Ovary (tissue), 9 donors: ENCODE data around the gene EEFSEC. TPM values are rescaled to one million over a fixed set of nuclear protein-coding genes. Genes with fewer than 3 reads are reported as not detected.

ENCODE experiments used
- DNase-seq, 5 donors: peaks; one replicate each; pipeline ENCODE4 v3.0.0-alpha.2; 2019 to 2020
- H3K27ac ChIP-seq, 2 donors: fragments of 200-600 bp; one replicate each; pipeline versions ENCODE4 v1.5.1 to v1.8.0; 2019 to 2022
- H3K27me3 ChIP-seq: fragments of 200-600 bp; one replicate; pipeline ENCODE4 v1.8.0; 2022
- H3K36me3 ChIP-seq: fragments of 200-600 bp; sonication (generic); one replicate; pipeline ENCODE4 v1.5.1; 2019
- H3K4me1 ChIP-seq: one replicate; pipeline ENCODE4 v1.8.1; 2013; ENCODE audit warnings: mild to moderate bottlenecking, moderate library complexity; ENCODE audit not compliant: insufficient read depth
- H3K4me3 ChIP-seq: fragments of 200-600 bp; sonication (generic); one replicate; pipeline ENCODE4 v1.5.1; 2017
- H3K9me3 ChIP-seq, 2 donors: fragments of 200-600 bp in 1 of 2; sonication (generic) in 1 of 2; one replicate each; pipeline versions ENCODE4 v1.5.1 to v1.8.1; 2013 to 2019; ENCODE audit warnings: mild to moderate bottlenecking in 1 of 2, moderate library complexity in 1 of 2
- CTCF ChIP-seq, 3 donors: fragments of 450-650 bp in 2 of 3; fragments of 200-600 bp in 1 of 3; IDR thresholded peaks; one replicate each; pipeline versions ENCODE4 v1.5.1 to v1.8.0; 2016 to 2022; ENCODE audit warnings: antibody characterized with exemption in 3 of 3, mild to moderate bottlenecking in 1 of 3
- EP300 ChIP-seq: sonication (generic); formaldehyde crosslinking; IDR thresholded peaks from one replicate; pipeline ENCODE4 v1.6.1; 2017; ENCODE audit warnings: antibody characterized with exemption
- POLR2A ChIP-seq: fragments of 450-650 bp; IDR thresholded peaks from one replicate; pipeline ENCODE4 v1.6.1; 2017; ENCODE audit warnings: antibody characterized with exemption, mild to moderate bottlenecking, moderate library complexity
- WGBS, 3 donors: extraction: QIAGEN DNeasy Blood & Tissue Kit in 1 of 3; methylation state at CpG; one replicate each; pipeline versions ENCODE4 v1.1.5 to v1.1.7; 2013 to 2017; 5-methylcytosine and 5-hydroxymethylcytosine counted together
- intact Hi-C, 4 donors: fragments of 100-400 bp; cut with DNase I; formaldehyde crosslinking; loops; one replicate each; pipeline versions ENCODE4 v1.11.0 to v1.15.1; 2022 to 2023
- polyA plus RNA-seq, 2 donors: library from polyadenylated mRNA; stranded (reverse); fragments of 200-250 nt in 1 of 2; fragments of 350-450 nt in 1 of 2; fragmentation: Illumina TruSeq in 1 of 2; extraction: RNeasy Lipid Tissue Mini Kit (QIAGEN cat#74804) in 1 of 2; gene quantifications; one replicate each; pipeline ENCODE4 v1.2.3, GENCODE V29; 2013 to 2014
- total RNA-seq, 7 donors: library from RNA; depleted of rRNA in 2 of 7; stranded (reverse); fragments of >200 nt in 2 of 7; fragmentation: NEBNext Ultra II Directional in 3 of 7; extraction: Animal tissue kit (Norgen Biotek cat#: 25700) in 3 of 7; gene quantifications; one replicate each; pipeline versions ENCODE4 v1.1.0 to v1.2.4, GENCODE V29; 2016 to 2023
- donor health status: DM: no; HTN: no; CAD: no; lungs with moderate emphysema.
- donor health status: DM: no; HTN: no; CAD: no.
- donor health status: Bipolar disorder and iron deficiency.
- donor health status: DM: yes; HTN: yes; CAD: no.
- donor health status: DM: no; HTN: no; CAD: no.
- donor health status: DM: yes; HTN: yes; CAD: no.

The EEFSEC gene
- total and polyA plus RNA-seq, 9 donors, result 6.8 to 21.0 (median 15.4) TPM

GRCh38 chr3:128276577-128277183, 123.4 kb downstream of the EEFSEC start:
- intact Hi-C loops, result no loop called here
- no peaks in the 10 kb centered on the region for H3K36me3 ChIP-seq
- 62 to 63% (median 62%) methylated on average over 5 of the region's 5 CpGs for WGBS, 3 donors
- peaks cover 37% of the 10 kb centered on the region for H3K4me1 ChIP-seq
- peak in 1 of 5 donors; percentile 56 for DNase-seq
- no peak overlapping the region for H3K4me3 ChIP-seq
- H3K9me3 ChIP-seq, result no peaks in the 10 kb centered on the region
- H3K27me3 ChIP-seq, result no peaks in the 10 kb centered on the region
- TF ChIP-seq POLR2A, result no peak
- TF ChIP-seq EP300, result no peak
- H3K27ac ChIP-seq, result no peak overlapping the region

GRCh38 chr3:128277378-128278069, 124.2 kb downstream of the EEFSEC start:
- no peak for TF ChIP-seq CTCF (IDR thresholded peaks at IDR 0.05)
- TF ChIP-seq POLR2A, result no peak
- no peak for TF ChIP-seq EP300
- H3K4me1 ChIP-seq, result peaks cover 42% of the 10 kb centered on the region
- H3K36me3 ChIP-seq, result no peaks in the 10 kb centered on the region
- H3K27me3 ChIP-seq, result no peaks in the 10 kb centered on the region
- H3K27ac ChIP-seq, result peak overlapping the region in 1 of 2 donors; percentile 68
- WGBS, 3 donors, result 83 to 91% (median 89%) methylated on average over 5 of the region's 5 CpGs
- DNase-seq, result no peak
- no peaks in the 10 kb centered on the region for H3K9me3 ChIP-seq
- intact Hi-C loops, result no loop called here
- no peak overlapping the region for H3K4me3 ChIP-seq

- WGBS, 3 donors, result 35 to 42% (median 38%) methylated on average over 3 of the region's 3 CpGs
- no peak for DNase-seq
- intact Hi-C loops, result no loop called here
- Histone ChIP-seq H3K27me3 (no peaks in the 10 kb centered on the region), H3K4me3 (no peak overlapping the region), H3K36me3 (no peaks in the 10 kb centered on the region), H3K27ac (peak overlapping the region in 1 of 2 donors; percentile 68), H3K4me1 (peaks cover 48% of the 10 kb centered on the region), H3K9me3 (no peaks in the 10 kb centered on the region)
- no peak for TF ChIP-seq EP300
Measured at GRCh38 chr3:128278130-128278529, 124.8 kb downstream of the EEFSEC start.

GRCh38 chr3:128278761-128279600, 125.7 kb downstream of the EEFSEC start:
- intact Hi-C loops, result no loop called here
- Histone ChIP-seq H3K4me1 (peaks cover 48% of the 10 kb centered on the region), H3K9me3 (no peaks in the 10 kb centered on the region), H3K27ac (peak overlapping the region; percentile 49 to 68), H3K4me3 (no peak overlapping the region), H3K27me3 (no peaks in the 10 kb centered on the region), H3K36me3 (no peaks in the 10 kb centered on the region)
- peak; percentile 86 to 94 (median 90) for DNase-seq
- no peak for TF ChIP-seq POLR2A
- no peak for TF ChIP-seq EP300
- no peak for TF ChIP-seq CTCF (IDR thresholded peaks at IDR 0.05)
- WGBS, 3 donors, result 7 to 13% (median 10%) methylated on average over 17 of the region's 17 CpGs

GRCh38 chr3:128279601-128279880, 126.3 kb downstream of the EEFSEC start:
- Histone ChIP-seq H3K27ac (peak overlapping the region; percentile 49 to 68), H3K36me3 (no peaks in the 10 kb centered on the region), H3K4me3 (no peak overlapping the region), H3K9me3 (no peaks in the 10 kb centered on the region), H3K27me3 (no peaks in the 10 kb centered on the region), H3K4me1 (peaks cover 48% of the 10 kb centered on the region)
- WGBS, 3 donors, result 41 to 60% (median 57%) methylated on average over 3 of the region's 3 CpGs
- no peak for DNase-seq
- intact Hi-C loops, result no loop called here
- TF ChIP-seq EP300 (no peak), POLR2A (no peak), CTCF (IDR thresholded peaks at IDR 0.05) (no peak)
